Ovary (tissue), 9 donors: Measurements from ENCODE around the gene SLC30A2. TPM values are rescaled to one million over a fixed set of nuclear protein-coding genes. Genes with fewer than 3 reads are reported as not detected.

Experiments
- DNase-seq, 5 donors: peaks; one replicate each; pipeline ENCODE4 v3.0.0-alpha.2; 2019 to 2020
- H3K27ac ChIP-seq, 2 donors: fragments of 200-600 bp; one replicate each; pipeline versions ENCODE4 v1.5.1 to v1.8.0; 2019 to 2022
- H3K27me3 ChIP-seq: fragments of 200-600 bp; one replicate; pipeline ENCODE4 v1.8.0; 2022
- H3K36me3 ChIP-seq: fragments of 200-600 bp; sonication (generic); one replicate; pipeline ENCODE4 v1.5.1; 2019
- H3K4me1 ChIP-seq: one replicate; pipeline ENCODE4 v1.8.1; 2013; ENCODE audit warnings: mild to moderate bottlenecking, moderate library complexity; ENCODE audit not compliant: insufficient read depth
- H3K4me3 ChIP-seq: fragments of 200-600 bp; sonication (generic); one replicate; pipeline ENCODE4 v1.5.1; 2017
- H3K9me3 ChIP-seq, 2 donors: fragments of 200-600 bp in 1 of 2; sonication (generic) in 1 of 2; one replicate each; pipeline versions ENCODE4 v1.5.1 to v1.8.1; 2013 to 2019; ENCODE audit warnings: mild to moderate bottlenecking in 1 of 2, moderate library complexity in 1 of 2
- CTCF ChIP-seq, 3 donors: fragments of 450-650 bp in 2 of 3; fragments of 200-600 bp in 1 of 3; IDR thresholded peaks; one replicate each; pipeline versions ENCODE4 v1.5.1 to v1.8.0; 2016 to 2022; ENCODE audit warnings: antibody characterized with exemption in 3 of 3, mild to moderate bottlenecking in 1 of 3
- EP300 ChIP-seq: sonication (generic); formaldehyde crosslinking; IDR thresholded peaks from one replicate; pipeline ENCODE4 v1.6.1; 2017; ENCODE audit warnings: antibody characterized with exemption
- POLR2A ChIP-seq: fragments of 450-650 bp; IDR thresholded peaks from one replicate; pipeline ENCODE4 v1.6.1; 2017; ENCODE audit warnings: antibody characterized with exemption, mild to moderate bottlenecking, moderate library complexity
- WGBS, 3 donors: extraction: QIAGEN DNeasy Blood & Tissue Kit in 1 of 3; methylation state at CpG; one replicate each; pipeline versions ENCODE4 v1.1.5 to v1.1.7; 2013 to 2017; 5-methylcytosine and 5-hydroxymethylcytosine counted together
- intact Hi-C, 4 donors: fragments of 100-400 bp; cut with DNase I; formaldehyde crosslinking; loops; one replicate each; pipeline versions ENCODE4 v1.11.0 to v1.15.1; 2022 to 2023
- polyA plus RNA-seq, 2 donors: library from polyadenylated mRNA; stranded (reverse); fragments of 200-250 nt in 1 of 2; fragments of 350-450 nt in 1 of 2; fragmentation: Illumina TruSeq in 1 of 2; extraction: RNeasy Lipid Tissue Mini Kit (QIAGEN cat#74804) in 1 of 2; gene quantifications; one replicate each; pipeline ENCODE4 v1.2.3, GENCODE V29; 2013 to 2014
- small RNA-seq: library from RNA; depleted of rRNA; stranded (forward); fragments of <200 nt; gene quantifications from one replicate; pipeline ENCODE3, GENCODE V24; 2016
- total RNA-seq, 7 donors: library from RNA; depleted of rRNA in 2 of 7; stranded (reverse); fragments of >200 nt in 2 of 7; fragmentation: NEBNext Ultra II Directional in 3 of 7; extraction: Animal tissue kit (Norgen Biotek cat#: 25700) in 3 of 7; gene quantifications; one replicate each; pipeline versions ENCODE4 v1.1.0 to v1.2.4, GENCODE V29; 2016 to 2023
- donor health status: DM: no; HTN: no; CAD: no; lungs with moderate emphysema.
- donor health status: DM: no; HTN: no; CAD: no.
- donor health status: Bipolar disorder and iron deficiency.
- donor health status: DM: yes; HTN: yes; CAD: no.
- donor health status: DM: no; HTN: no; CAD: no.
- donor health status: DM: yes; HTN: yes; CAD: no.

SLC30A2 gene
- total and polyA plus RNA-seq, 9 donors, result 0.11 to 0.80 (median 0.17) TPM; not detected in 5

- H3K27ac ChIP-seq, result no peak overlapping the region
- no peak for TF ChIP-seq POLR2A
- TF ChIP-seq EP300, result no peak
- no peak for TF ChIP-seq CTCF (IDR thresholded peaks at IDR 0.05)
- intact Hi-C loops, result loop anchor here in 3 of 4 donors (10.0 kb wide), 3 partner anchors 96 to 376 kb away; partner anchors contain the start of genes MAN1C1 (in 1 of the 3) and SELENON (in 1 of the 3)
- DNase-seq, result no peak
- no peak overlapping the region for H3K4me3 ChIP-seq
- no peaks in the 10 kb centered on the region for H3K27me3 ChIP-seq
- 57 to 68% (median 64%) methylated on average over 15 of the region's 15 CpGs for WGBS, 3 donors
- no peaks in the 10 kb centered on the region for H3K4me1 ChIP-seq
- H3K36me3 ChIP-seq, result no peaks in the 10 kb centered on the region
- H3K9me3 ChIP-seq, result no peaks in the 10 kb centered on the region
Observed at GRCh38 chr1:25990702-25991395, 55.1 kb downstream of the SLC30A2 start.

- intact Hi-C loops, result loop anchor here in 3 of 4 donors (10.0 kb wide), 3 partner anchors 95 to 375 kb away; partner anchors contain the start of genes MAN1C1 (in 1 of the 3) and SELENON (in 1 of the 3)
- no peak overlapping the region for H3K27ac ChIP-seq
- no peaks in the 10 kb centered on the region for H3K36me3 ChIP-seq
- WGBS, 3 donors, result 56 to 75% (median 65%) methylated on average over 6 of the region's 6 CpGs
- no peak for TF ChIP-seq POLR2A
- H3K9me3 ChIP-seq, result no peaks in the 10 kb centered on the region
- DNase-seq, result no peak
- no peaks in the 10 kb centered on the region for H3K27me3 ChIP-seq
- H3K4me3 ChIP-seq, result no peak overlapping the region
- no peaks in the 10 kb centered on the region for H3K4me1 ChIP-seq
Observed at GRCh38 chr1:25990251-25990650, 55.7 kb downstream of the SLC30A2 start.

GRCh38 chr1:25989440-25990234, 56.3 kb downstream of the SLC30A2 start:
- no peaks in the 10 kb centered on the region for H3K9me3 ChIP-seq
- TF ChIP-seq EP300 (no peak), POLR2A (no peak), CTCF (IDR thresholded peaks at IDR 0.05) (no peak)
- no peak overlapping the region for H3K27ac ChIP-seq
- no peak for DNase-seq
- WGBS, 3 donors, result 70 to 84% (median 81%) methylated on average over 11 of the region's 11 CpGs
- no peaks in the 10 kb centered on the region for H3K4me1 ChIP-seq
- intact Hi-C loops, result loop anchor here in 3 of 4 donors (10.0 kb wide), 3 partner anchors 95 to 375 kb away; partner anchors contain the start of genes MAN1C1 (in 1 of the 3) and SELENON (in 1 of the 3)
- H3K27me3 ChIP-seq, result no peaks in the 10 kb centered on the region
- no peaks in the 10 kb centered on the region for H3K36me3 ChIP-seq
- H3K4me3 ChIP-seq, result no peak overlapping the region

GRCh38 chr1:25987951-25988350, 58.0 kb downstream of the SLC30A2 start:
- no peaks in the 10 kb centered on the region for H3K36me3 ChIP-seq

More at GRCh38 chr1:25987951-25988350, 58.0 kb downstream of the SLC30A2 start:
- Histone ChIP-seq H3K27ac (no peak overlapping the region), H3K4me3 (no peak overlapping the region), H3K27me3 (no peaks in the 10 kb centered on the region), H3K9me3 (no peaks in the 10 kb centered on the region), H3K4me1 (no peaks in the 10 kb centered on the region)
- TF ChIP-seq POLR2A, result no peak
- no peak for TF ChIP-seq CTCF (IDR thresholded peaks at IDR 0.05)
- TF ChIP-seq EP300, result no peak
- 88 to 95% (median 90%) methylated on average over 2 of the region's 2 CpGs for WGBS, 3 donors
- intact Hi-C loops, result no loop called here
- no peak for DNase-seq

Small RNA genes within 50 kb of the gene (small RNA-seq; reads per million reads assigned to genes)
- gene RF00283 (not detected), gene RF00492 (not detected)

Other genes starting within 250 kb of the SLC30A2 start
- 100 to 1,000 TPM in 1 of 7 donors, 10 to 100 TPM in 6; 13.9 to 139 (median 69.2) TPM for gene SELENON, start 245.9 kb downstream of the SLC30A2 start, total RNA-seq
- gene SELENON, start 245.9 kb downstream of the SLC30A2 start, polyA plus RNA-seq, result 10 to 100 TPM; 45.7 to 51.9 TPM
- 100 to 1,000 TPM in 2 of 7 donors, 10 to 100 TPM in 5; 55.5 to 113 (median 97.4) TPM for gene MTFR1L, start 226.2 kb downstream of the SLC30A2 start, total RNA-seq
- gene MTFR1L, start 226.2 kb downstream of the SLC30A2 start, polyA plus RNA-seq, result 10 to 100 TPM; 73.0 to 97.1 TPM
- under 1 TPM in 6 of 7 donors, not detected in 1; 0.35 to 0.75 (median 0.44) TPM for gene AUNIP, start 186.7 kb downstream of the SLC30A2 start, total RNA-seq
- gene AUNIP, start 186.7 kb downstream of the SLC30A2 start, polyA plus RNA-seq, result under 1 TPM; 0.23 to 0.45 TPM
- 10 to 100 TPM in 6 of 7 donors, 1 to 10 TPM in 1; 8.6 to 98.1 (median 72.2) TPM for gene PAQR7, start 170.4 kb downstream of the SLC30A2 start, total RNA-seq
- gene PAQR7, start 170.4 kb downstream of the SLC30A2 start, polyA plus RNA-seq, result 10 to 100 TPM; 19.4 to 23.3 TPM
- 100 to 1,000 TPM in 5 of 7 donors, 10 to 100 TPM in 2; 59.3 to 224 (median 127) TPM for gene STMN1, start 139.7 kb downstream of the SLC30A2 start, total RNA-seq
- gene STMN1, start 139.7 kb downstream of the SLC30A2 start, polyA plus RNA-seq, result 100 to 1,000 TPM; 220 to 271 TPM
- gene PAFAH2, start 48.1 kb downstream of the SLC30A2 start, total RNA-seq, result 10 to 100 TPM in 1 of 7 donors, 1 to 10 TPM in 6; 4.6 to 10.2 (median 6.1) TPM
- gene PAFAH2, start 48.1 kb downstream of the SLC30A2 start, polyA plus RNA-seq, result 10 to 100 TPM in 1 of 2 donors, 1 to 10 TPM in 1; 3.4 to 12.1 TPM
- 1 to 10 TPM; 1.7 to 4.5 (median 3.7) TPM for gene EXTL1, start 24.3 kb downstream of the SLC30A2 start, total RNA-seq
- gene EXTL1, start 24.3 kb downstream of the SLC30A2 start, polyA plus RNA-seq, result 1 to 10 TPM in 1 of 2 donors, under 1 TPM in 1; 0.47 to 1.5 TPM
- gene TRIM63, start 21.5 kb upstream of the SLC30A2 start, total RNA-seq, result 1 to 10 TPM in 1 of 7 donors, under 1 TPM in 1, not detected in 5; 0.12 to 1.6 TPM
- under 1 TPM; 0.06 to 0.27 TPM for gene TRIM63, start 21.5 kb upstream of the SLC30A2 start, polyA plus RNA-seq
- 10 to 100 TPM in 5 of 7 donors, 1 to 10 TPM in 2; 5.7 to 16.5 (median 12.3) TPM for gene PDIK1L, start 65.7 kb upstream of the SLC30A2 start, total RNA-seq
- 1 to 10 TPM; 4.5 to 4.6 TPM for gene PDIK1L, start 65.7 kb upstream of the SLC30A2 start, polyA plus RNA-seq
- gene FAM110D, start 113.0 kb upstream of the SLC30A2 start, total RNA-seq, result 1 to 10 TPM in 6 of 7 donors, under 1 TPM in 1; 0.91 to 4.9 (median 2.1) TPM
- 1 to 10 TPM; 1.6 to 3.0 TPM for gene FAM110D, start 113.0 kb upstream of the SLC30A2 start, polyA plus RNA-seq
- not detected for gene C1orf232, start 122.8 kb upstream of the SLC30A2 start, total RNA-seq
- gene C1orf232, start 122.8 kb upstream of the SLC30A2 start, polyA plus RNA-seq, result not detected
- gene ZNF593, start 123.8 kb upstream of the SLC30A2 start, total RNA-seq, result 10 to 100 TPM; 17.8 to 62.5 (median 40.1) TPM
- 10 to 100 TPM in 1 of 2 donors, 1 to 10 TPM in 1; 1.8 to 36.5 TPM for gene ZNF593, start 123.8 kb upstream of the SLC30A2 start, polyA plus RNA-seq
- not detected for gene ZNF593OS, start 125.7 kb upstream of the SLC30A2 start, total RNA-seq
- gene ZNF593OS, start 125.7 kb upstream of the SLC30A2 start, polyA plus RNA-seq, result under 1 TPM in 1 of 2 donors, not detected in 1; 0.54 TPM
- gene CNKSR1, start 131.4 kb upstream of the SLC30A2 start, total RNA-seq, result 10 to 100 TPM in 1 of 7 donors, 1 to 10 TPM in 6; 2.9 to 16.8 (median 6.3) TPM
- 1 to 10 TPM in 1 of 2 donors, under 1 TPM in 1; 0.73 to 1.7 TPM for gene CNKSR1, start 131.4 kb upstream of the SLC30A2 start, polyA plus RNA-seq
- gene CATSPER4, start 144.5 kb upstream of the SLC30A2 start, total RNA-seq, result not detected
- gene CATSPER4, start 144.5 kb upstream of the SLC30A2 start, polyA plus RNA-seq, result not detected
- 1 to 10 TPM; 2.3 to 8.4 (median 4.0) TPM for gene CEP85, start 188.1 kb upstream of the SLC30A2 start, total RNA-seq
- gene CEP85, start 188.1 kb upstream of the SLC30A2 start, polyA plus RNA-seq, result 1 to 10 TPM; 2.0 to 4.4 TPM
- gene SH3BGRL3, start 234.0 kb upstream of the SLC30A2 start, total RNA-seq, result 100 to 1,000 TPM in 1 of 7 donors, 10 to 100 TPM in 6; 18.6 to 117 (median 58.3) TPM
- gene SH3BGRL3, start 234.0 kb upstream of the SLC30A2 start, polyA plus RNA-seq, result 100 to 1,000 TPM in 1 of 2 donors, 10 to 100 TPM in 1; 57.8 to 242 TPM